ENCODE data around the gene GPR183. TPM values are rescaled to one million over a fixed set of nuclear protein-coding genes. Genes with fewer than 3 reads are reported as not detected.

GPR183 gene
- total and polyA plus RNA-seq, 2 donors (not counting 1 experiment from before 2014, with no cell fraction given): 0.27 TPM; not detected in 1

DNA sequence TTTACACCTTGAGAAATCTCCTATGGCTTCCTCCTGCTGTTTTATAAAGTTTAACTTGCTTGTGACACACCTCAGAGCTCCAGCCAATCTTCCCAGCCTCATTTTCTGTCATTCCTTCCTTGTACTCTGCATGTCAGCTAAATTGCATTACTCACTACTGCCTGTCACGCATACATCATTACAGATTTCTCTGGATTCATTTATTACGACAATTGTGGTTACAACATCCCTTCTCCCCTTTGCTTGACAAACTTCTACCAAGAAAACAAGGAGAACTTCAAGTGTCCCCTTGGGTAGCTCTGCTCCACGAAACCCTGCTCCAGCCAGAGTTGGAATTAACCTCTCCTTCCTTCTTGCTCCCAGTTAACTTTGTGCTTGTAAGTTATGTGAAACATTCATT lies 27.0 kb downstream of the GPR183 start:
- Histone ChIP-seq H2AFZ (ENCODE audit: low read length) (no peak overlapping the region), H3K4me3 (replicated peaks in 1 of 4; ENCODE audit: control extremely low read depth in 1 of 4, insufficient read depth in 1 of 4, low read depth in 3 of 4, low read length in 4 of 4) (no peak overlapping the region), H3K27me3 (ENCODE audit: control insufficient read depth, insufficient read depth, low read length) (no peaks in the 10 kb centered on the region), H3K36me3 (ENCODE audit: control insufficient read depth, insufficient read depth, low read length) (no peaks in the 10 kb centered on the region), H3K4me2 (ENCODE audit: extremely low read depth, insufficient read depth, low read length) (no peak overlapping the region), H3K79me2 (ENCODE audit: control insufficient read depth, insufficient read depth, low read length) (no peaks in the 10 kb centered on the region), H3K9me3 (ENCODE audit: control insufficient read depth, insufficient read depth, low read depth, low read length) (no peaks in the 10 kb centered on the region), H4K20me1 (ENCODE audit: control insufficient read depth, extremely low read depth, insufficient read depth, low read length) (no peaks in the 10 kb centered on the region), H3K4me1 (ENCODE audit: control insufficient read depth, extremely low read depth, insufficient read depth, low read length) (no peaks in the 10 kb centered on the region), H3K9ac (ENCODE audit: insufficient read depth, low read length) (no peak overlapping the region), H3K27ac (ENCODE audit: insufficient read depth, low read length) (no peak overlapping the region)
- peak in 1 of 2 donors; percentile 55 for DNase-seq (ENCODE audit: low read depth in 2 of 2)
- TF ChIP-seq, protein P1, sequence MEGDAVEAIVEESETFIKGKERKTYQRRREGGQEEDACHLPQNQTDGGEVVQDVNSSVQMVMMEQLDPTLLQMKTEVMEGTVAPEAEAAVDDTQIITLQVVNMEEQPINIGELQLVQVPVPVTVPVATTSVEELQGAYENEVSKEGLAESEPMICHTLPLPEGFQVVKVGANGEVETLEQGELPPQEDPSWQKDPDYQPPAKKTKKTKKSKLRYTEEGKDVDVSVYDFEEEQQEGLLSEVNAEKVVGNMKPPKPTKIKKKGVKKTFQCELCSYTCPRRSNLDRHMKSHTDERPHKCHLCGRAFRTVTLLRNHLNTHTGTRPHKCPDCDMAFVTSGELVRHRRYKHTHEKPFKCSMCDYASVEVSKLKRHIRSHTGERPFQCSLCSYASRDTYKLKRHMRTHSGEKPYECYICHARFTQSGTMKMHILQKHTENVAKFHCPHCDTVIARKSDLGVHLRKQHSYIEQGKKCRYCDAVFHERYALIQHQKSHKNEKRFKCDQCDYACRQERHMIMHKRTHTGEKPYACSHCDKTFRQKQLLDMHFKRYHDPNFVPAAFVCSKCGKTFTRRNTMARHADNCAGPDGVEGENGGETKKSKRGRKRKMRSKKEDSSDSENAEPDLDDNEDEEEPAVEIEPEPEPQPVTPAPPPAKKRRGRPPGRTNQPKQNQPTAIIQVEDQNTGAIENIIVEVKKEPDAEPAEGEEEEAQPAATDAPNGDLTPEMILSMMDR (conservative IDR thresholded peaks at IDR 0.05 in 1 of 2, IDR thresholded peaks at IDR 0.05 in 1 of 2; ENCODE audit: low read depth in 1 of 2, low read length in 2 of 2): no peak
- no peak for TF ChIP-seq EZH2 (IDR thresholded peaks at IDR 0.05; ENCODE audit: low read length, missing control alignments)

DNA sequence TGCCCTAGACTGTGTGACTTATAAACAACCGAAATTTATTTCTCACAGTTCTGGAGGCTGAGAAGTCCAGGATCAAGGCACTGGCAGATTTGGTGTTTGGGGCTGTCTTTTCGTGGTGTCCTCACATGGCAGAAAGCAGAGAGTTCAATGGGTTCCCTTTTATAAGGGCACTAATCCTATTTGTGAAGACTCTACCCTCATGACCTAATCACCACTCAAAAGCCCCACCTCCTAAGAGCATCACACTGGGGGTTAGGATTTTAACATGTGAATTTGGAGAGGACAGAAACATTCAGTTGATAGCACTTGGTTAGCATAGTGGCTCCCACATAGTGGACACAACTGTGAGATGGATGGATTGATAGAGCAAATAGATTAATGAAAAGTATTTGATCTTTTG lies 27.6 kb downstream of the GPR183 start:
- DNase-seq (ENCODE audit: low read depth in 2 of 2): no peak

DNA sequence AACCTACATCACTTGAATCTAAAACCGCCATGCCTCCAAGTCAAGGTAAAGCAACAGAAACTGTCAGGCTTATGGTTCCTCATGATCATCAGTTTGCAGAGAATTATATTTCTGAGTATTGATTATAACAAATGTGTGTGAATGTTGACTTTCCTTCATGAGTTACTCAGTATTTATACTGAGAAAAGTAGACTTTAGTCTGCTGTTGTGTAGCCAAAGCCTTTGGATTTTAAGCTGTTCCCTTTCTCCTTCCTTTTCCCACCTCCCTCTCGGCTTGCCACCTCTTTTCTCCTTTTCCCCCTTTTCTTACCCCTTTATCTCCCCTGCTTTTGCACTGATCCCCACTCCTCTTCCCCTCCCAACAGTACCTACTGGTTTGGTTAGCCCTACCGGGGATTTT lies 28.4 kb downstream of the GPR183 start:
- peaks cover 2% of the 10 kb centered on the region for H4K20me1 ChIP-seq (ENCODE audit: control insufficient read depth, extremely low read depth, insufficient read depth, low read length)
- H3K27ac ChIP-seq (ENCODE audit: insufficient read depth, low read length): no peak overlapping the region
- H3K9ac ChIP-seq (ENCODE audit: insufficient read depth, low read length): no peak overlapping the region
- no peak for DNase-seq (ENCODE audit: low read depth in 2 of 2)
- no peaks in the 10 kb centered on the region for H3K4me1 ChIP-seq (ENCODE audit: control insufficient read depth, extremely low read depth, insufficient read depth, low read length)
- no peaks in the 10 kb centered on the region for H3K79me2 ChIP-seq (ENCODE audit: control insufficient read depth, insufficient read depth, low read length)
- H3K4me3 ChIP-seq (replicated peaks in 1 of 4; ENCODE audit: control extremely low read depth in 1 of 4, insufficient read depth in 1 of 4, low read depth in 3 of 4, low read length in 4 of 4): no peak overlapping the region
- no peaks in the 10 kb centered on the region for H3K9me3 ChIP-seq (ENCODE audit: control insufficient read depth, insufficient read depth, low read depth, low read length)
- TF ChIP-seq, protein P1 (conservative IDR thresholded peaks at IDR 0.05 in 1 of 2, IDR thresholded peaks at IDR 0.05 in 1 of 2; ENCODE audit: low read depth in 1 of 2, low read length in 2 of 2): no peak
- TF ChIP-seq EZH2 (IDR thresholded peaks at IDR 0.05; ENCODE audit: low read length, missing control alignments): no peak
- H3K27me3 ChIP-seq (ENCODE audit: control insufficient read depth, insufficient read depth, low read length): no peaks in the 10 kb centered on the region
- H2AFZ ChIP-seq (ENCODE audit: low read length): no peak overlapping the region
- H3K36me3 ChIP-seq (ENCODE audit: control insufficient read depth, insufficient read depth, low read length): no peaks in the 10 kb centered on the region
- no peak overlapping the region for H3K4me2 ChIP-seq (ENCODE audit: extremely low read depth, insufficient read depth, low read length)

More for the DNA sequence above, 27.6 kb downstream of the GPR183 start:
- no peak overlapping the region for H3K27ac ChIP-seq (ENCODE audit: insufficient read depth, low read length)
- TF ChIP-seq, protein P1 (conservative IDR thresholded peaks at IDR 0.05 in 1 of 2, IDR thresholded peaks at IDR 0.05 in 1 of 2; ENCODE audit: low read depth in 1 of 2, low read length in 2 of 2): no peak
- TF ChIP-seq EZH2 (IDR thresholded peaks at IDR 0.05; ENCODE audit: low read length, missing control alignments): no peak
- no peaks in the 10 kb centered on the region for H3K79me2 ChIP-seq (ENCODE audit: control insufficient read depth, insufficient read depth, low read length)
- H3K4me3 ChIP-seq (replicated peaks in 1 of 4; ENCODE audit: control extremely low read depth in 1 of 4, insufficient read depth in 1 of 4, low read depth in 3 of 4, low read length in 4 of 4): no peak overlapping the region
- H3K27me3 ChIP-seq (ENCODE audit: control insufficient read depth, insufficient read depth, low read length): no peaks in the 10 kb centered on the region
- no peak overlapping the region for H2AFZ ChIP-seq (ENCODE audit: low read length)
- H3K4me2 ChIP-seq (ENCODE audit: extremely low read depth, insufficient read depth, low read length): no peak overlapping the region
- H4K20me1 ChIP-seq (ENCODE audit: control insufficient read depth, extremely low read depth, insufficient read depth, low read length): peaks cover 2% of the 10 kb centered on the region
- H3K4me1 ChIP-seq (ENCODE audit: control insufficient read depth, extremely low read depth, insufficient read depth, low read length): no peaks in the 10 kb centered on the region
- H3K9me3 ChIP-seq (ENCODE audit: control insufficient read depth, insufficient read depth, low read depth, low read length): no peaks in the 10 kb centered on the region
- H3K9ac ChIP-seq (ENCODE audit: insufficient read depth, low read length): no peak overlapping the region
- H3K36me3 ChIP-seq (ENCODE audit: control insufficient read depth, insufficient read depth, low read length): no peaks in the 10 kb centered on the region
